ENCODE results near the gene SUN1.

SUN1 gene

GRCh38 chr7:862157-862556 is 29.9 kb downstream of the SUN1 start (continued):
- TF ChIP-seq ZXDB (tag by site-specific recombination; IDR thresholded peaks at IDR 0.05) (no peak), ZNF513 (tag by site-specific recombination; IDR thresholded peaks at IDR 0.05) (no peak), ZNF239 (tag by site-specific recombination; IDR thresholded peaks at IDR 0.05) (no peak), ZNF785 (tag by site-specific recombination; IDR thresholded peaks at IDR 0.05) (no peak), ZNF747 (tag by site-specific recombination; IDR thresholded peaks at IDR 0.05) (no peak), KLF17 (tag by site-specific recombination; IDR thresholded peaks at IDR 0.05) (no peak), ZNF133 (tag by site-specific recombination; IDR thresholded peaks at IDR 0.05) (no peak), ZNF121 (tag by site-specific recombination; IDR thresholded peaks at IDR 0.05) (no peak), ZNF521 (tag by site-specific recombination; IDR thresholded peaks at IDR 0.05) (no peak)

GRCh38 chr7:863106-863505 is 30.8 kb downstream of the SUN1 start:
- Histone ChIP-seq H3K36me3 (ENCODE audit: control insufficient read depth in 2 of 2, insufficient read depth in 1 of 2, low read length in 2 of 2) (peaks cover 15 to 76% of the 10 kb centered on the region in 2 experiments), H3K4me3 (ENCODE audit: low read depth, low read length) (no peak overlapping the region), H3K27ac (ENCODE audit: extremely low read depth, low read depth, low read length) (no peak overlapping the region), H3K4me1 (ENCODE audit: control insufficient read depth, insufficient read depth, low read length) (no peaks in the 10 kb centered on the region), H3K9me3 (ENCODE audit: control insufficient read depth, insufficient read depth, low read depth, low read length) (no peaks in the 10 kb centered on the region)
- ChIA-PET POLR2A (interaction anchor here (0.8 kb wide), 1 partner anchor 521 kb away, joined by 3 read pairs; no protein-coding TSS in a partner anchor), CTCF (interaction anchor here (0.6 to 2.6 kb wide), 2 partner anchors 10 to 73 kb away, joined by 4 to 8 read pairs; no protein-coding TSS in a partner anchor)
- TF ChIP-seq ZNF692 (tag by site-specific recombination; IDR thresholded peaks at IDR 0.05) (no peak), ZNF707 (tag by site-specific recombination; IDR thresholded peaks at IDR 0.05) (no peak), SCRT2 (tag by site-specific recombination; IDR thresholded peaks at IDR 0.05) (no peak), ZSCAN30 (tag by site-specific recombination; IDR thresholded peaks at IDR 0.05) (no peak), ZNF24 (tag by site-specific recombination; IDR thresholded peaks at IDR 0.05) (no peak), ZNF701 (tag by site-specific recombination; IDR thresholded peaks at IDR 0.05) (no peak), ZNF266 (tag by site-specific recombination; IDR thresholded peaks at IDR 0.05; ENCODE audit: low read depth) (no peak), ZBTB7A (tag by site-specific recombination; IDR thresholded peaks at IDR 0.05; ENCODE audit: low read depth) (no peak), ELK4 (IDR thresholded peaks at IDR 0.05; ENCODE audit: borderline replicate concordance, low read depth, low read length) (no peak), BCL11B (tag by site-specific recombination; IDR thresholded peaks at IDR 0.05; ENCODE audit: low read depth) (no peak), ZNF76 (tag by site-specific recombination; IDR thresholded peaks at IDR 0.05; ENCODE audit: borderline replicate concordance, low read depth) (no peak)

GRCh38 chr7:865921-866320 is 33.6 kb downstream of the SUN1 start:
- Histone ChIP-seq H3K9me3 (ENCODE audit: control insufficient read depth, insufficient read depth, low read depth, low read length) (no peaks in the 10 kb centered on the region), H3K4me1 (ENCODE audit: control insufficient read depth, insufficient read depth, low read length) (no peaks in the 10 kb centered on the region), H3K27ac (ENCODE audit: extremely low read depth, low read depth, low read length) (no peak overlapping the region), H3K4me3 (ENCODE audit: low read depth, low read length) (no peak overlapping the region), H3K36me3 (ENCODE audit: control insufficient read depth in 2 of 2, insufficient read depth in 1 of 2, low read length in 2 of 2) (peaks cover 24 to 67% of the 10 kb centered on the region in 2 experiments)
- POLR2A ChIA-PET = no interaction called here
- CTCF ChIA-PET = no interaction called here
- TF ChIP-seq ZNF449 (tag by site-specific recombination; IDR thresholded peaks at IDR 0.05) = no peak
- TF ChIP-seq PRDM2 (tag by site-specific recombination; IDR thresholded peaks at IDR 0.05; ENCODE audit: borderline replicate concordance) = no peak

All from HEK293 (cell line).